WTC11 (cell line): ENCODE measurements around the gene PDE11A. TPM values are rescaled to one million over a fixed set of nuclear protein-coding genes. Genes with fewer than 3 reads are reported as not detected.

Source experiments
- ATAC-seq: fragments of 200-7000 bp; cut with Tn5 transposase; 2 replicates; pipeline ENCODE4 v1.10.0; 2021; ENCODE audit warnings: mild to moderate bottlenecking, moderate library complexity
- CTCF ChIA-PET: fragments of 300-600 bp; sonication (Branson Sonifier 250); formaldehyde crosslinking; loops from one replicate; lab custom pipeline; 2021; ENCODE audit warnings: antibody characterized with exemption; lab: Charles Lee
- POLR2A ChIA-PET: fragments of 350-600 bp; sonication (Branson Sonifier 250); formaldehyde crosslinking; loops from one replicate; lab custom pipeline; 2021; ENCODE audit warnings: antibody characterized with exemption; lab: Charles Lee
- DNase-seq: peaks from one replicate; pipeline ENCODE4 v3.0.0; 2021; ENCODE audit warnings: low spot score
- H3K27ac Mint-ChIP-seq: 2 replicates; pipeline ENCODE4 v1.8.0; 2021; ENCODE audit warnings: mixed read lengths
- H3K27me3 Mint-ChIP-seq: 2 replicates; pipeline ENCODE4 v1.8.0; 2021; ENCODE audit warnings: low read depth, mild to moderate bottlenecking, moderate library complexity, mixed read lengths
- H3K36me3 Mint-ChIP-seq: 2 replicates; pipeline ENCODE4 v1.8.0; 2021; ENCODE audit warnings: mixed read lengths
- H3K4me1 Mint-ChIP-seq: 2 replicates; pipeline ENCODE4 v1.8.0; 2022; ENCODE audit warnings: mixed read lengths
- H3K4me3 Mint-ChIP-seq: 2 replicates; pipeline ENCODE4 v1.8.0; 2021; ENCODE audit warnings: mild to moderate bottlenecking, moderate library complexity, mixed read lengths
- H3K9me3 Mint-ChIP-seq: 2 replicates; pipeline ENCODE4 v1.8.0; 2021; ENCODE audit warnings: mixed read lengths
- CBFB ChIP-seq: sonication (generic); formaldehyde crosslinking; IDR thresholded peaks from 2 replicates; pipeline ENCODE4 v1.8.1; 2022; ENCODE audit warnings: mild to moderate bottlenecking, low read depth, missing genetic modification reagents
- EMX1 ChIP-seq: fragments of 250-450 bp; sonication (Bioruptor Pico); IDR thresholded peaks from 2 replicates; pipeline ENCODE4 v1.8.0; 2021; ENCODE audit warnings: mild to moderate bottlenecking
- ETV6 ChIP-seq: sonication (generic); formaldehyde crosslinking; IDR thresholded peaks from 2 replicates; pipeline ENCODE4 v1.8.1; 2022; ENCODE audit warnings: mild to moderate bottlenecking, missing genetic modification reagents
- FOXP1 ChIP-seq: sonication (generic); formaldehyde crosslinking; IDR thresholded peaks from 2 replicates; pipeline ENCODE4 v1.8.0; 2022; ENCODE audit warnings: missing genetic modification reagents, mild to moderate bottlenecking, moderate library complexity, borderline replicate concordance
- GTF2I ChIP-seq: fragments of 250-450 bp; sonication (Bioruptor Pico); conservative IDR thresholded peaks from 2 replicates; pipeline ENCODE4 v1.4.0; 2021; ENCODE audit warnings: mild to moderate bottlenecking
- IRF2 ChIP-seq: sonication (generic); formaldehyde crosslinking; IDR thresholded peaks from 2 replicates; pipeline ENCODE4 v1.8.0; 2022; ENCODE audit warnings: low read depth, missing genetic modification reagents, borderline replicate concordance
- JUN ChIP-seq: sonication (generic); formaldehyde crosslinking; IDR thresholded peaks from 2 replicates; pipeline ENCODE4 v1.8.0; 2023; ENCODE audit warnings: mild to moderate bottlenecking, missing genetic modification reagents
- KAT7 ChIP-seq: sonication (generic); formaldehyde crosslinking; IDR thresholded peaks from 2 replicates; pipeline ENCODE4 v1.8.1; 2023; ENCODE audit warnings: missing genetic modification reagents, mild to moderate bottlenecking, borderline replicate concordance
- MXD4 ChIP-seq: fragments of 250-450 bp; sonication (Bioruptor Pico); IDR thresholded peaks from 2 replicates; pipeline ENCODE4 v1.8.0; 2021; ENCODE audit warnings: mild to moderate bottlenecking, moderate library complexity, borderline replicate concordance
- NR3C1 ChIP-seq: sonication (generic); formaldehyde crosslinking; conservative IDR thresholded peaks from 2 replicates; pipeline ENCODE4 v1.8.1; 2023; ENCODE audit warnings: low read depth, mild to moderate bottlenecking, missing genetic modification reagents
- OVOL2 ChIP-seq: fragments of 250-450 bp; sonication (Bioruptor Pico); IDR thresholded peaks from 2 replicates; pipeline ENCODE4 v1.9.0; 2021; ENCODE audit warnings: mild to moderate bottlenecking, borderline replicate concordance
- RELA ChIP-seq: sonication (generic); formaldehyde crosslinking; IDR thresholded peaks from 2 replicates; pipeline ENCODE4 v1.8.1; 2022; ENCODE audit warnings: missing genetic modification reagents, mild to moderate bottlenecking, borderline replicate concordance
- RORB ChIP-seq: fragments of 250-450 bp; sonication (Bioruptor Pico); IDR thresholded peaks from 2 replicates; pipeline ENCODE4 v1.9.0; 2021; ENCODE audit warnings: mild to moderate bottlenecking
- TEAD4 ChIP-seq: sonication (generic); formaldehyde crosslinking; IDR thresholded peaks from 2 replicates; pipeline ENCODE4 v1.8.0; 2022; ENCODE audit warnings: mild to moderate bottlenecking, missing genetic modification reagents
- ZNF232 ChIP-seq: sonication (generic); formaldehyde crosslinking; IDR thresholded peaks from 2 replicates; pipeline ENCODE4 v1.8.0; 2022; ENCODE audit warnings: mild to moderate bottlenecking, missing genetic modification reagents
- ZNF263 ChIP-seq: sonication (generic); formaldehyde crosslinking; IDR thresholded peaks from 2 replicates; pipeline ENCODE4 v1.8.1; 2022; ENCODE audit warnings: low read depth, mild to moderate bottlenecking, moderate library complexity, missing genetic modification reagents
- ZNF671 ChIP-seq: fragments of 250-450 bp; sonication (Bioruptor Pico); IDR thresholded peaks from 2 replicates; pipeline ENCODE4 v1.8.0; 2021; ENCODE audit warnings: mild to moderate bottlenecking
- total RNA-seq: library from RNA; stranded (reverse); gene quantifications from 3 replicates; pipeline ENCODE4 v1.2.3, GENCODE V29; 2021
- TF ChIP-seq, protein P1 (sequence below): sonication (generic); formaldehyde crosslinking; IDR thresholded peaks from 2 replicates; pipeline ENCODE4 v1.8.0; 2022; ENCODE audit warnings: mild to moderate bottlenecking, missing genetic modification reagents
- TF ChIP-seq, protein P2 (sequence below): fragments of 250-450 bp; sonication (Bioruptor Pico); IDR thresholded peaks from 2 replicates; pipeline ENCODE4 v1.9.0; 2021; ENCODE audit warnings: mild to moderate bottlenecking
- TF ChIP-seq, protein P3 (sequence below): fragments of 250-450 bp; sonication (Bioruptor Pico); IDR thresholded peaks from 2 replicates; pipeline ENCODE4 v1.8.0; 2021; ENCODE audit warnings: mild to moderate bottlenecking
- TF ChIP-seq, protein P4 (sequence below): sonication (generic); formaldehyde crosslinking; IDR thresholded peaks from 2 replicates; pipeline ENCODE4 v1.8.0; 2023; ENCODE audit warnings: missing genetic modification reagents, mild to moderate bottlenecking, borderline replicate concordance
- TF ChIP-seq, protein P5 (sequence below): sonication (generic); formaldehyde crosslinking; IDR thresholded peaks from 2 replicates; pipeline ENCODE4 v1.8.1; 2023; ENCODE audit warnings: mild to moderate bottlenecking, missing genetic modification reagents, moderate library complexity
- TF ChIP-seq, protein P6 (sequence below): sonication (generic); formaldehyde crosslinking; IDR thresholded peaks from 2 replicates; pipeline ENCODE4 v1.8.0; 2023; ENCODE audit warnings: mild to moderate bottlenecking, missing genetic modification reagents

The PDE11A gene
- total RNA-seq, 1 experiment from 2014 or later: 0.13 TPM

DNA sequence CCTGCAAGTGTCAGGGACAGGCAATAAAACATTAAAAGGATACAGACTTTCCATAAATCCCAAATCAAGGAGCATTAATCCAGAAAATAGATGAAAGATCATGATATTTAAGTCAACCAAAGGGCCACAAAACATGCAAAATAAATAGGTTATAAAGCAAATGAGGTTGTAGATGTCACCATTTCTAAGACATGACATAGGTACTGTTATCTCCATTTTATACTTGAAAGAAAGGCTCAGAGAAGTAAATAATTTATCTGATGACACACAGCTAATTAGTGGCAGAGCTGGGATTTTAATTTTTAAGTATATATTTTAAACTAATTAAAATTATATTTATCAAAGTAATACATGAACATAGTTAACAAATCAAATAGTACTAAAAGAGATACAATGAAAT is 378.2 kb downstream of the PDE11A start:
- Mint-ChIP-seq H3K27ac (no peak overlapping the region), H3K9me3 (no peaks in the 10 kb centered on the region), H3K4me1 (peaks cover 8% of the 10 kb centered on the region), H3K4me3 (no peak overlapping the region), H3K27me3 (peaks cover 25% of the 10 kb centered on the region), H3K36me3 (no peaks in the 10 kb centered on the region)
- TF ChIP-seq KAT7 (CRISPR knock-in tag) (no peak), OVOL2 (CRISPR knock-in tag) (no peak), GTF2I (CRISPR knock-in tag) (no peak), CBFB (CRISPR knock-in tag) (no peak), RELA (no peak), ZNF232 (CRISPR knock-in tag) (no peak), TEAD4 (no peak), ZNF263 (no peak), ZNF671 (CRISPR knock-in tag) (no peak), IRF2 (CRISPR knock-in tag) (no peak)
- TF ChIP-seq, protein P1, sequence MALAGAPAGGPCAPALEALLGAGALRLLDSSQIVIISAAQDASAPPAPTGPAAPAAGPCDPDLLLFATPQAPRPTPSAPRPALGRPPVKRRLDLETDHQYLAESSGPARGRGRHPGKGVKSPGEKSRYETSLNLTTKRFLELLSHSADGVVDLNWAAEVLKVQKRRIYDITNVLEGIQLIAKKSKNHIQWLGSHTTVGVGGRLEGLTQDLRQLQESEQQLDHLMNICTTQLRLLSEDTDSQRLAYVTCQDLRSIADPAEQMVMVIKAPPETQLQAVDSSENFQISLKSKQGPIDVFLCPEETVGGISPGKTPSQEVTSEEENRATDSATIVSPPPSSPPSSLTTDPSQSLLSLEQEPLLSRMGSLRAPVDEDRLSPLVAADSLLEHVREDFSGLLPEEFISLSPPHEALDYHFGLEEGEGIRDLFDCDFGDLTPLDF: no peak
- TF ChIP-seq, protein P2, sequence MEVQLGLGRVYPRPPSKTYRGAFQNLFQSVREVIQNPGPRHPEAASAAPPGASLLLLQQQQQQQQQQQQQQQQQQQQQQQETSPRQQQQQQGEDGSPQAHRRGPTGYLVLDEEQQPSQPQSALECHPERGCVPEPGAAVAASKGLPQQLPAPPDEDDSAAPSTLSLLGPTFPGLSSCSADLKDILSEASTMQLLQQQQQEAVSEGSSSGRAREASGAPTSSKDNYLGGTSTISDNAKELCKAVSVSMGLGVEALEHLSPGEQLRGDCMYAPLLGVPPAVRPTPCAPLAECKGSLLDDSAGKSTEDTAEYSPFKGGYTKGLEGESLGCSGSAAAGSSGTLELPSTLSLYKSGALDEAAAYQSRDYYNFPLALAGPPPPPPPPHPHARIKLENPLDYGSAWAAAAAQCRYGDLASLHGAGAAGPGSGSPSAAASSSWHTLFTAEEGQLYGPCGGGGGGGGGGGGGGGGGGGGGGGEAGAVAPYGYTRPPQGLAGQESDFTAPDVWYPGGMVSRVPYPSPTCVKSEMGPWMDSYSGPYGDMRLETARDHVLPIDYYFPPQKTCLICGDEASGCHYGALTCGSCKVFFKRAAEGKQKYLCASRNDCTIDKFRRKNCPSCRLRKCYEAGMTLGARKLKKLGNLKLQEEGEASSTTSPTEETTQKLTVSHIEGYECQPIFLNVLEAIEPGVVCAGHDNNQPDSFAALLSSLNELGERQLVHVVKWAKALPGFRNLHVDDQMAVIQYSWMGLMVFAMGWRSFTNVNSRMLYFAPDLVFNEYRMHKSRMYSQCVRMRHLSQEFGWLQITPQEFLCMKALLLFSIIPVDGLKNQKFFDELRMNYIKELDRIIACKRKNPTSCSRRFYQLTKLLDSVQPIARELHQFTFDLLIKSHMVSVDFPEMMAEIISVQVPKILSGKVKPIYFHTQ (CRISPR knock-in tag): no peak
- ATAC-seq (no peak), DNase-seq (no peak)
- CTCF ChIA-PET: no interaction called here
- POLR2A ChIA-PET: no interaction called here

DNA sequence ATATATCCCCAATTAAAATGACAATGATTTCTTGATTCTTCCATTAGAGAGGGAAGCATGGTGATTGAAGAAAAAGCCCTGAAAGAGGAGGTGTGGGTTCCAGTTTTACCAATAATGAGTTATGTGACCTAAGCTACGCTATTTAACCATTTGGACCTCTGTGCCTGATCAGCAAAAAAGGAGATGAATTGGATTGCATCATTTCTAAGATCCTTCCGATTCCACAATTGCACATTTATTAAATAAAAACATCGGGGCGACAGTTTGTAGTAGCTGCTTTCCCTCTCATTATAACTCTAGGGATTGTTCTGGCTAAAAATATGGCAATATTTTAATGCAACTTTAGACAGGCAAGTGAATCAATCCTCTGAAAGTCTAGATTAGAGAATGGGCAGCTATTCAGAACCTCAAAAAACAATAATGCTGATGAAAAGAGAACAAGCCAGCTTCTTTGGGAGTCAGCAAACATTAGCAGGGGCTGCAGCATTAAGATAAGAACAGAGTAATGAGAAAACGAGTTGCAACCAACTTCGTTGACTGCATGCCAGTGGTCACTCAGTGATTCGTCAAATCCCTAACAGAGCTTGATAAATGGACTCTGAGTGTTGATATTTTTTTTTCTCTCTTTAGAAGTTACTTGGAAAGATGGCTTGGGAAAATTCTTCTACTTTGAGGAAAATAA is 378.8 kb downstream of the PDE11A start:
- Mint-ChIP-seq H3K36me3 (no peaks in the 10 kb centered on the region), H3K4me3 (no peak overlapping the region), H3K9me3 (no peaks in the 10 kb centered on the region), H3K27ac (no peak overlapping the region), H3K4me1 (peaks cover 8% of the 10 kb centered on the region), H3K27me3 (peaks cover 25% of the 10 kb centered on the region)
- no peak for DNase-seq
- ChIA-PET POLR2A (no interaction called here), CTCF (interaction anchor here (1.0 to 1.8 kb wide), 3 partner anchors 41 to 204 kb away, joined by 3 to 5 read pairs (median 4); no protein-coding TSS in a partner anchor)
- ATAC-seq: no peak
- no peak for TF ChIP-seq ETV6 (CRISPR knock-in tag)
- TF ChIP-seq, protein P3, sequence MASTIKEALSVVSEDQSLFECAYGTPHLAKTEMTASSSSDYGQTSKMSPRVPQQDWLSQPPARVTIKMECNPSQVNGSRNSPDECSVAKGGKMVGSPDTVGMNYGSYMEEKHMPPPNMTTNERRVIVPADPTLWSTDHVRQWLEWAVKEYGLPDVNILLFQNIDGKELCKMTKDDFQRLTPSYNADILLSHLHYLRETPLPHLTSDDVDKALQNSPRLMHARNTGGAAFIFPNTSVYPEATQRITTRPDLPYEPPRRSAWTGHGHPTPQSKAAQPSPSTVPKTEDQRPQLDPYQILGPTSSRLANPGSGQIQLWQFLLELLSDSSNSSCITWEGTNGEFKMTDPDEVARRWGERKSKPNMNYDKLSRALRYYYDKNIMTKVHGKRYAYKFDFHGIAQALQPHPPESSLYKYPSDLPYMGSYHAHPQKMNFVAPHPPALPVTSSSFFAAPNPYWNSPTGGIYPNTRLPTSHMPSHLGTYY (CRISPR knock-in tag): no peak
- TF ChIP-seq NR3C1 (CRISPR knock-in tag): no peak
- TF ChIP-seq EMX1 (CRISPR knock-in tag): no peak
- TF ChIP-seq, protein P4, sequence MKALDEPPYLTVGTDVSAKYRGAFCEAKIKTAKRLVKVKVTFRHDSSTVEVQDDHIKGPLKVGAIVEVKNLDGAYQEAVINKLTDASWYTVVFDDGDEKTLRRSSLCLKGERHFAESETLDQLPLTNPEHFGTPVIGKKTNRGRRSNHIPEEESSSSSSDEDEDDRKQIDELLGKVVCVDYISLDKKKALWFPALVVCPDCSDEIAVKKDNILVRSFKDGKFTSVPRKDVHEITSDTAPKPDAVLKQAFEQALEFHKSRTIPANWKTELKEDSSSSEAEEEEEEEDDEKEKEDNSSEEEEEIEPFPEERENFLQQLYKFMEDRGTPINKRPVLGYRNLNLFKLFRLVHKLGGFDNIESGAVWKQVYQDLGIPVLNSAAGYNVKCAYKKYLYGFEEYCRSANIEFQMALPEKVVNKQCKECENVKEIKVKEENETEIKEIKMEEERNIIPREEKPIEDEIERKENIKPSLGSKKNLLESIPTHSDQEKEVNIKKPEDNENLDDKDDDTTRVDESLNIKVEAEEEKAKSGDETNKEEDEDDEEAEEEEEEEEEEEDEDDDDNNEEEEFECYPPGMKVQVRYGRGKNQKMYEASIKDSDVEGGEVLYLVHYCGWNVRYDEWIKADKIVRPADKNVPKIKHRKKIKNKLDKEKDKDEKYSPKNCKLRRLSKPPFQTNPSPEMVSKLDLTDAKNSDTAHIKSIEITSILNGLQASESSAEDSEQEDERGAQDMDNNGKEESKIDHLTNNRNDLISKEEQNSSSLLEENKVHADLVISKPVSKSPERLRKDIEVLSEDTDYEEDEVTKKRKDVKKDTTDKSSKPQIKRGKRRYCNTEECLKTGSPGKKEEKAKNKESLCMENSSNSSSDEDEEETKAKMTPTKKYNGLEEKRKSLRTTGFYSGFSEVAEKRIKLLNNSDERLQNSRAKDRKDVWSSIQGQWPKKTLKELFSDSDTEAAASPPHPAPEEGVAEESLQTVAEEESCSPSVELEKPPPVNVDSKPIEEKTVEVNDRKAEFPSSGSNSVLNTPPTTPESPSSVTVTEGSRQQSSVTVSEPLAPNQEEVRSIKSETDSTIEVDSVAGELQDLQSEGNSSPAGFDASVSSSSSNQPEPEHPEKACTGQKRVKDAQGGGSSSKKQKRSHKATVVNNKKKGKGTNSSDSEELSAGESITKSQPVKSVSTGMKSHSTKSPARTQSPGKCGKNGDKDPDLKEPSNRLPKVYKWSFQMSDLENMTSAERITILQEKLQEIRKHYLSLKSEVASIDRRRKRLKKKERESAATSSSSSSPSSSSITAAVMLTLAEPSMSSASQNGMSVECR (CRISPR knock-in tag): no peak
- no peak for TF ChIP-seq RORB (CRISPR knock-in tag)
- TF ChIP-seq, protein P5, sequence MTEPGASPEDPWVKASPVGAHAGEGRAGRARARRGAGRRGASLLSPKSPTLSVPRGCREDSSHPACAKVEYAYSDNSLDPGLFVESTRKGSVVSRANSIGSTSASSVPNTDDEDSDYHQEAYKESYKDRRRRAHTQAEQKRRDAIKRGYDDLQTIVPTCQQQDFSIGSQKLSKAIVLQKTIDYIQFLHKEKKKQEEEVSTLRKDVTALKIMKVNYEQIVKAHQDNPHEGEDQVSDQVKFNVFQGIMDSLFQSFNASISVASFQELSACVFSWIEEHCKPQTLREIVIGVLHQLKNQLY (CRISPR knock-in tag): no peak
- TF ChIP-seq, protein P6, sequence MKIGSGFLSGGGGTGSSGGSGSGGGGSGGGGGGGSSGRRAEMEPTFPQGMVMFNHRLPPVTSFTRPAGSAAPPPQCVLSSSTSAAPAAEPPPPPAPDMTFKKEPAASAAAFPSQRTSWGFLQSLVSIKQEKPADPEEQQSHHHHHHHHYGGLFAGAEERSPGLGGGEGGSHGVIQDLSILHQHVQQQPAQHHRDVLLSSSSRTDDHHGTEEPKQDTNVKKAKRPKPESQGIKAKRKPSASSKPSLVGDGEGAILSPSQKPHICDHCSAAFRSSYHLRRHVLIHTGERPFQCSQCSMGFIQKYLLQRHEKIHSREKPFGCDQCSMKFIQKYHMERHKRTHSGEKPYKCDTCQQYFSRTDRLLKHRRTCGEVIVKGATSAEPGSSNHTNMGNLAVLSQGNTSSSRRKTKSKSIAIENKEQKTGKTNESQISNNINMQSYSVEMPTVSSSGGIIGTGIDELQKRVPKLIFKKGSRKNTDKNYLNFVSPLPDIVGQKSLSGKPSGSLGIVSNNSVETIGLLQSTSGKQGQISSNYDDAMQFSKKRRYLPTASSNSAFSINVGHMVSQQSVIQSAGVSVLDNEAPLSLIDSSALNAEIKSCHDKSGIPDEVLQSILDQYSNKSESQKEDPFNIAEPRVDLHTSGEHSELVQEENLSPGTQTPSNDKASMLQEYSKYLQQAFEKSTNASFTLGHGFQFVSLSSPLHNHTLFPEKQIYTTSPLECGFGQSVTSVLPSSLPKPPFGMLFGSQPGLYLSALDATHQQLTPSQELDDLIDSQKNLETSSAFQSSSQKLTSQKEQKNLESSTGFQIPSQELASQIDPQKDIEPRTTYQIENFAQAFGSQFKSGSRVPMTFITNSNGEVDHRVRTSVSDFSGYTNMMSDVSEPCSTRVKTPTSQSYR (CRISPR knock-in tag): no peak
- no peak for TF ChIP-seq JUN (CRISPR knock-in tag)
- no peak for TF ChIP-seq MXD4 (CRISPR knock-in tag)
- no peak for TF ChIP-seq FOXP1 (CRISPR knock-in tag)
